Mesenchymal stem cell (in vitro differentiated cells and primary cell): ENCODE data around the gene IFNL3.

ENCODE experiments used
- DNase-seq: peaks from one replicate; pipeline ENCODE4 v3.0.0-alpha.2; 2013
- H2AFZ ChIP-seq: one replicate; pipeline ENCODE4 v1.6.1; 2013; ENCODE audit warnings: low read depth, mild to moderate bottlenecking, control low read depth, inconsistent platforms, low read length, moderate library complexity
- H2AK5ac ChIP-seq: 2 replicates; pipeline ENCODE4 v1.6.1; 2013; ENCODE audit warnings: low read length, moderate library complexity, mild to moderate bottlenecking, inconsistent platforms; ENCODE audit not compliant: severe bottlenecking
- H2BK120ac ChIP-seq: one replicate; pipeline ENCODE4 v1.6.1; 2013; ENCODE audit warnings: low read depth, mild to moderate bottlenecking, inconsistent platforms, low read length, moderate library complexity
- H2BK12ac ChIP-seq, 2 experiments: one replicate each; pipeline ENCODE4 v1.6.1; 2013; ENCODE audit warnings: inconsistent platforms in 2 of 2, low read length in 2 of 2, mild to moderate bottlenecking in 2 of 2, moderate library complexity in 2 of 2, control low read depth in 1 of 2
- H2BK15ac ChIP-seq: one replicate; pipeline ENCODE4 v1.6.1; 2013; ENCODE audit warnings: mild to moderate bottlenecking, low read depth, inconsistent platforms; ENCODE audit not compliant: poor library complexity, severe bottlenecking
- H2BK5ac ChIP-seq: 2 replicates; pipeline ENCODE4 v1.6.1; 2013; ENCODE audit warnings: low read depth, mild to moderate bottlenecking, low read length, control low read depth, inconsistent platforms; ENCODE audit not compliant: poor library complexity, severe bottlenecking
- H3K14ac ChIP-seq, 2 experiments: one replicate each; pipeline ENCODE4 v1.6.1; 2013; ENCODE audit warnings: inconsistent platforms in 2 of 2, low read length in 2 of 2, control low read depth in 1 of 2, mild to moderate bottlenecking in 1 of 2, moderate library complexity in 1 of 2
- H3K18ac ChIP-seq, 2 experiments: one replicate each; pipeline ENCODE4 v1.6.1; 2013; ENCODE audit warnings: inconsistent platforms in 2 of 2, low read length in 2 of 2, control low read depth in 1 of 2, low read depth in 1 of 2, mild to moderate bottlenecking in 1 of 2
- H3K23ac ChIP-seq, 2 experiments: one replicate each; pipeline ENCODE4 v1.6.1; 2013; ENCODE audit warnings: inconsistent platforms in 2 of 2, low read length in 2 of 2, mild to moderate bottlenecking in 2 of 2, moderate library complexity in 2 of 2, control low read depth in 1 of 2
- H3K27ac ChIP-seq: 2 replicates; pipeline ENCODE4 v1.5.1; 2013; ENCODE audit warnings: mild to moderate bottlenecking, moderate library complexity, low read length, control low read depth, inconsistent platforms; ENCODE audit not compliant: poor library complexity, severe bottlenecking
- H3K27me3 ChIP-seq, 2 experiments: 2 replicates each; pipeline versions ENCODE4 v1.6.1 to v1.7.0; 2013; ENCODE audit warnings: low read length in 2 of 2, mild to moderate bottlenecking in 2 of 2, moderate library complexity in 2 of 2, control low read depth in 1 of 2, inconsistent platforms in 1 of 2; ENCODE audit not compliant: control insufficient read depth in 1 of 2, insufficient read depth in 1 of 2
- H3K36me3 ChIP-seq, 2 experiments: 2 replicates each; pipeline versions ENCODE4 v1.6.1 to v1.7.0; 2013; ENCODE audit warnings: low read length in 2 of 2, control low read depth in 1 of 2, inconsistent platforms in 1 of 2, low read depth in 1 of 2, mild to moderate bottlenecking in 1 of 2; ENCODE audit not compliant: insufficient read depth in 2 of 2, control insufficient read depth in 1 of 2
- H3K4ac ChIP-seq, 2 experiments: one replicate each; pipeline ENCODE4 v1.6.1; 2013; ENCODE audit warnings: inconsistent platforms in 2 of 2, low read length in 2 of 2, mild to moderate bottlenecking in 2 of 2, moderate library complexity in 2 of 2, control low read depth in 1 of 2, low read depth in 1 of 2
- H3K4me1 ChIP-seq: 2 replicates; pipeline ENCODE4 v1.6.1; 2013; ENCODE audit warnings: low read depth, low read length, control low read depth; ENCODE audit not compliant: control insufficient read depth, insufficient read depth
- H3K4me2 ChIP-seq: 2 replicates; pipeline ENCODE4 v1.6.1; 2013; ENCODE audit warnings: low read length, mild to moderate bottlenecking, inconsistent platforms; ENCODE audit not compliant: poor library complexity, severe bottlenecking
- H3K4me3 ChIP-seq, 2 experiments: 2 replicates each; pipeline versions ENCODE4 v1.5.1 to v1.7.0; 2013; ENCODE audit warnings: low read length in 2 of 2, mild to moderate bottlenecking in 2 of 2, control low read depth in 1 of 2, low read depth in 1 of 2; ENCODE audit not compliant: insufficient read depth in 1 of 2
- H3K79me1 ChIP-seq: replicated peaks from 2 replicates; pipeline ENCODE4 v1.6.1; 2013; ENCODE audit warnings: mild to moderate bottlenecking, control low read depth, low read length, inconsistent platforms; ENCODE audit not compliant: poor library complexity, severe bottlenecking
- H3K9ac ChIP-seq: 2 replicates; pipeline ENCODE4 v1.7.0; 2013; ENCODE audit warnings: mild to moderate bottlenecking, low read length, moderate library complexity
- H3K9me3 ChIP-seq: 2 replicates; pipeline ENCODE4 v1.7.0; 2013; ENCODE audit warnings: mild to moderate bottlenecking, low read length; ENCODE audit not compliant: control insufficient read depth
- H4K8ac ChIP-seq: one replicate; pipeline ENCODE4 v1.6.1; 2013; ENCODE audit warnings: inconsistent platforms, mild to moderate bottlenecking, low read length, moderate library complexity
- H4K91ac ChIP-seq: one replicate; pipeline ENCODE4 v1.6.1; 2013; ENCODE audit warnings: mild to moderate bottlenecking, low read length, inconsistent platforms
- WGBS: methylation state at CpG from one replicate; pipeline ENCODE4 v1.1.7; 2013; ENCODE audit warnings: mixed read lengths; 5-methylcytosine and 5-hydroxymethylcytosine counted together

Gene IFNL3

DNA sequence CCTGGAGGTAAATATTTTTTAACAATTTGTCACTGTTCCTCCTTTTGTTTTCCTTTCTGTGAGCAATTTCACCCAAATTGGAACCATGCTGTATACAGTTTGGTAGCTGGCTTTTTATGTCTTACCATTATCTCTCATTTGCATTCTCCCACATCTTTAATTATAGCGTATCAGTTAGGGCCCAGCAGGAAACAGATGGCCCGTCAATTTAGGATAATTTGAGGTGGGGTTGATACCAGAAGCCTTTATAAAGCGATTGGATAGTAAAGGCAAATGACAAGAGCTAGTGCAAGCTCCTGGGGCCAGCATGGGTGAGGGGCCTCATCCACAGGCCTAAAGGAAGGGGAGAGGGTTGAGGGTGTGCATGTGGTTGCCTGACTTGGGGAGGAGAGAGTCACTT lies 7.7 kb upstream of the IFNL3 start:
- Histone ChIP-seq H3K27ac (no peak overlapping the region), H2BK12ac (no peak overlapping the region), H2BK15ac (no peak overlapping the region), H3K14ac (no peak overlapping the region), H3K4me2 (no peak overlapping the region), H3K9ac (no peak overlapping the region), H2BK120ac (no peak overlapping the region), H3K4ac (no peak overlapping the region), H2BK5ac (no peak overlapping the region), H4K91ac (no peak overlapping the region), H2AK5ac (no peak overlapping the region), H3K18ac (no peak overlapping the region), H3K27me3 (peaks cover 71 to 82% of the 10 kb centered on the region in 2 experiments), H3K4me1 (peaks cover 7% of the 10 kb centered on the region), H3K9me3 (no peaks in the 10 kb centered on the region), H4K8ac (no peak overlapping the region), H3K79me1 (no peaks in the 10 kb centered on the region), H2AFZ (no peak overlapping the region), H3K36me3 (no peaks in the 10 kb centered on the region), H3K4me3 (no peak overlapping the region), H3K23ac (no peak overlapping the region)
- WGBS, result 90% methylated on average over 3 of the region's 3 CpGs
- no peak for DNase-seq

DNA sequence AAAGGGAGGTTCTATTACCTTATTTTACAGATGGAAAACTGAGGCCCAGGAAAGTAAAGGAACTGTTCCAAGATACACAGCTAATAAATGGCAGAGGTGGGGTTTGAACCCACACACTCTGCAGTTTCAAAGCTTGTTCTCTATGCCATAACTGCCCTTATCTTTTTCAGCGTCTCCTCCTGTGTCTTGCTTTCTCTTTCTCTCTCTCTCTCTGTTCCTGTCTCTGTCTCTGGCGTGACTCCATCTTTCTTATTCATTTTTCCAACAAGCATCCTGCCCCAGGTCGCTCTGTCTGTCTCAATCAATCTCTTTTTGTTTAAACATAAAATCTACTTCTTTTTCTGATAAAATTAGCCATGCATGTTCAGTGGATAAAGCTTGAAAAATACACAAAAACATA lies 7.0 kb upstream of the IFNL3 start:
- no peak overlapping the region for H2BK5ac ChIP-seq
- H3K9me3 ChIP-seq, result no peaks in the 10 kb centered on the region
- H3K9ac ChIP-seq, result no peak overlapping the region
- no peak overlapping the region for H3K18ac ChIP-seq
- no peak overlapping the region for H4K91ac ChIP-seq
- no peak overlapping the region for H2BK12ac ChIP-seq
- H3K4ac ChIP-seq, result no peak overlapping the region
- no peak overlapping the region for H2BK15ac ChIP-seq
- DNase-seq, result no peak
- no peak overlapping the region for H3K14ac ChIP-seq
- H3K23ac ChIP-seq, result no peak overlapping the region
- no peaks in the 10 kb centered on the region for H3K79me1 ChIP-seq
- no peak overlapping the region for H3K4me2 ChIP-seq
- no peak overlapping the region for H2BK120ac ChIP-seq
- no peak overlapping the region for H2AFZ ChIP-seq
- H3K36me3 ChIP-seq, result no peaks in the 10 kb centered on the region
- no peak overlapping the region for H3K27ac ChIP-seq
- peaks cover 76 to 84% of the 10 kb centered on the region in 2 experiments for H3K27me3 ChIP-seq
- no peak overlapping the region for H2AK5ac ChIP-seq
- no peak overlapping the region for H4K8ac ChIP-seq
- H3K4me1 ChIP-seq, result peaks cover 10% of the 10 kb centered on the region
- no peak overlapping the region for H3K4me3 ChIP-seq
- WGBS, result 73% methylated on average over 3 of the region's 3 CpGs

- WGBS, result 69% methylated on average over 2 of the region's 5 CpGs
- peaks cover 70 to 80% of the 10 kb centered on the region in 2 experiments for H3K27me3 ChIP-seq
- no peak overlapping the region for H2AK5ac ChIP-seq
- no peaks in the 10 kb centered on the region for H3K36me3 ChIP-seq
- no peak overlapping the region for H4K8ac ChIP-seq
- no peak overlapping the region for H3K4me3 ChIP-seq
- H3K9ac ChIP-seq, result no peak overlapping the region
- no peak overlapping the region for H3K4ac ChIP-seq
- H3K14ac ChIP-seq, result no peak overlapping the region
- H3K27ac ChIP-seq, result no peak overlapping the region
- no peaks in the 10 kb centered on the region for H3K9me3 ChIP-seq
- no peak overlapping the region for H2BK12ac ChIP-seq
- DNase-seq, result no peak
- H3K23ac ChIP-seq, result no peak overlapping the region
- H3K18ac ChIP-seq, result no peak overlapping the region
- no peak overlapping the region for H2AFZ ChIP-seq
- no peak overlapping the region for H2BK5ac ChIP-seq
- H2BK15ac ChIP-seq, result no peak overlapping the region
- no peak overlapping the region for H2BK120ac ChIP-seq
- H3K79me1 ChIP-seq, result no peaks in the 10 kb centered on the region
- no peak overlapping the region for H3K4me2 ChIP-seq
- no peak overlapping the region for H4K91ac ChIP-seq
- H3K4me1 ChIP-seq, result peaks cover 10% of the 10 kb centered on the region
Measured at GRCh38 chr19:39251081-39251480, 6.3 kb upstream of the IFNL3 start.

DNA sequence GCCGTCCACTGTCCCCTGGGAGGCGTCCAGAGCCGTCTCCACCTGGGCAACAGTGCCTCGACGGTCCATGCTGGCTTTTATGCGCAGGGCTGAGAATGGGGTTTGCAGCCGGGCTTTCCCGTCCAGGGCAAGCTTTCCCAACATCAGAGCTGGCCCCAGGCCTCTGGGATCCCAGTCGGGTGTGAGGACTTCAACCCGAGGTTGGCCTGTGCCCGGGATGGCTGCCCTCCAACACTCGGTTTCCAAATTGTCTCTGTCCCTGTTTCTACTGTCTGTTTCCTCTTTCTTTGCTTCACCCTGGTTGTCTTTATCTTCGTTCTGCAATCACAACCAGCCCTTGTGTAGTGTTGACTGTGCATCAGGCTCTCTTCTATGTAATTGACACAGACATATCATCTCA lies 4.0 kb upstream of the IFNL3 start, which contains the start of gene IFNL4:
Gene IFNL4 (minus strand): TSS at position 51 of the 400 bp plus-strand sequence.
- no peak within 1 kb of the TSS for H3K14ac ChIP-seq
- no peak within 1 kb of the TSS for H3K4me2 ChIP-seq
- H3K9ac ChIP-seq, result no peak within 1 kb of the TSS
- WGBS, result 65% methylated on average over 12 of the region's 13 CpGs
- no peak within 1 kb of the TSS for H3K23ac ChIP-seq
- H3K4ac ChIP-seq, result no peak within 1 kb of the TSS
- H2AK5ac ChIP-seq, result no peak within 1 kb of the TSS
- H2BK5ac ChIP-seq, result no peak within 1 kb of the TSS
- H2BK12ac ChIP-seq, result no peak within 1 kb of the TSS
- H3K18ac ChIP-seq, result no peak within 1 kb of the TSS
- no peak for DNase-seq
- H2BK15ac ChIP-seq, result no peak within 1 kb of the TSS
- no peak within 1 kb of the TSS for H4K91ac ChIP-seq
- no peak within 1 kb of the TSS for H3K27ac ChIP-seq
- no peaks in the 10 kb centered on the region for H3K36me3 ChIP-seq
- H3K27me3 ChIP-seq, result peaks cover 62 to 65% of the 10 kb centered on the region in 2 experiments
- no peak within 1 kb of the TSS for H4K8ac ChIP-seq
- H3K79me1 ChIP-seq, result no peaks in the 10 kb centered on the region
- H3K9me3 ChIP-seq, result no peaks in the 10 kb centered on the region
- no peak within 1 kb of the TSS for H2AFZ ChIP-seq
- H2BK120ac ChIP-seq, result no peak within 1 kb of the TSS
- H3K4me1 ChIP-seq, result peaks cover 10% of the 10 kb centered on the region
- H3K4me3 ChIP-seq, result no peak within 1 kb of the TSS
